ENCODE results near the gene SMC1B. TPM values are rescaled to one million over a fixed set of nuclear protein-coding genes. Genes with fewer than 3 reads are reported as not detected.
A peak's percentile ranks its signal among the peaks of the same experiment; 100 is the strongest.
"Not testable (repeated sequence)": the region's sequence is repeated elsewhere in the genome, so short reads cannot be mapped to it uniquely, and the experiment has no call there.

Gene SMC1B
- polyA plus RNA-seq, 2 of the 4 experiments (the other 2 are of a cell fraction): 0.03 TPM; not detected in 1

DNA sequence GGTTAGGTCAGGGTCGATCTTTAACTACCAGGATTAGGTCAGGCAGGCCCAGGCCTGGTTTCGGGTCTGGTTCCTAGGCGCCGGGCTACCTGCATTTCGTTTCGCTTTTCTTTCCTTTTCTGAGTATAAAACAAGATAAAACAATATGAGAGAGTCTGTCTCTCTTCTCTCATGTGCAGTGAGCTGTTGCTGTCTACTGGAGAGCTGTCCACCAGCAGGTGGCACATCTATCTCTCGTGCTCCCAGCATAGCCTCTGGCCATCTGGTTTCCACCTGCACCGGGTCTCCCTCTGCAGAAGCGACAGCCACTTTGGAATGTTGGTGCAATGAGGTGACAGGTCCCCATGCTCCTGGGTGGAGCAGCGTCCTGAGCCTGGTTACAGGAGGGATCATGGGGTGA lies 27.7 kb upstream of the SMC1B start:
- CTCF ChIA-PET: interaction anchor here (0.6 to 6.7 kb wide), 14 partner anchors 8 to 593 kb away, joined by 3 to 71 read pairs (median 4); no protein-coding TSS in a partner anchor

GRCh38 chr22:45440688-45441087 lies 27.3 kb upstream of the SMC1B start:
- FAIRE-seq; H3K4me1 ChIP-seq; POLR2A ChIA-PET; H3K9me3 ChIP-seq; DNase-seq (ENCODE audit: low read depth in 1 of 2, low spot score in 1 of 2); ATAC-seq; H3K4me3 ChIP-seq: not testable (repeated sequence)
- H3K4me2 ChIP-seq: peak overlapping the region; percentile 61
- CTCF ChIA-PET: interaction anchor here (0.6 to 6.7 kb wide), 11 partner anchors 8 to 593 kb away, joined by 3 to 71 read pairs (median 4); no protein-coding TSS in a partner anchor
- H3K27ac ChIP-seq: peak overlapping the region in 1 of 2 experiments; percentile 64; a peak in 2 of 6 replicates
- WGBS (ENCODE audit: missing lambda C conversion rate): 33% methylated on average over 13 of the region's 13 CpGs

More for the DNA sequence above, 27.7 kb upstream of the SMC1B start:
- FAIRE-seq (no peak), ATAC-seq (peak; percentile 98 to 99), DNase-seq (ENCODE audit: low read depth in 1 of 2, low spot score in 1 of 2) (peak; percentile 46 to 57)
- Histone ChIP-seq H3K27ac (peak overlapping the region in 1 of 2 experiments; percentile 64; a peak in 2 of 6 replicates), H3K4me1 (peaks cover 3% of the 10 kb centered on the region; the same call in 1 of the 3 replicates), H3K4me2 (peak overlapping the region; percentile 61), H3K9me3 (no peaks in the 10 kb centered on the region), H3K4me3 (no peak overlapping the region)
- WGBS (ENCODE audit: missing lambda C conversion rate): 2% methylated on average over 10 of the region's 10 CpGs
- TF ChIP-seq HOXB13 (CRISPR knock-in tag; IDR thresholded peaks at IDR 0.05; ENCODE audit: low read depth): no peak
- TF ChIP-seq HDAC2 (IDR thresholded peaks at IDR 0.05): no peak
- TF ChIP-seq EP300 (IDR thresholded peaks at IDR 0.05): no peak
- TF ChIP-seq CHD2 (IDR thresholded peaks at IDR 0.05; ENCODE audit: low read length, partially characterized antibody): no peak
- TF ChIP-seq, protein P1, sequence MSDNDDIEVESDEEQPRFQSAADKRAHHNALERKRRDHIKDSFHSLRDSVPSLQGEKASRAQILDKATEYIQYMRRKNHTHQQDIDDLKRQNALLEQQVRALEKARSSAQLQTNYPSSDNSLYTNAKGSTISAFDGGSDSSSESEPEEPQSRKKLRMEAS (IDR thresholded peaks at IDR 0.05): peak; percentile 53
- peak; percentile 77 for TF ChIP-seq SMC3 (IDR thresholded peaks at IDR 0.05)
- peak; percentile 62 for TF ChIP-seq CTCF (IDR thresholded peaks at IDR 0.05)
- TF ChIP-seq RAD21 (conservative IDR thresholded peaks at IDR 0.05 in 1 of 2, IDR thresholded peaks at IDR 0.05 in 1 of 2): peak; percentile 67 to 74
- POLR2A ChIA-PET: no interaction called here

DNA sequence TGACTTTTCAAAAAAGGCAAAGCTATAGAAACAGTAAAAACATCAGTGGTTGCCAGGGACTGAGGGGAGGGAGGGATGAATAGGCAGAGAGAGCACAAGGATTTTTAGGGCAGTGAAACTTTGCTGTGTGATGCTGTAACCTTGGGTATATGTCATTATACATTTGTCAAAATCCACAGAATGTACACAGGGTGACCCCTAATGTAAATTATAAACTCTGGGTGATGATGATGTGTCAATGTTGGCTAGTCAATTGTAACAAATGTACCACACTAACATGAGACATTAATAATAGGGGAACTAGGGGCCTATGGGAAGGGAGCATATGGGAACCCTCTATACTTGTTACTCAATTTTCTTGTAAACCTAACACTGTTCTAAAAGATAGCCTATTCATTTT lies 24.9 kb upstream of the SMC1B start:
- H3K4me1 ChIP-seq: peaks cover 11% of the 10 kb centered on the region
- no peak for DNase-seq (ENCODE audit: low read depth in 1 of 2, low spot score in 1 of 2)
- no peak for ATAC-seq
- H3K4me3 ChIP-seq: no peak overlapping the region
- TF ChIP-seq, protein P2, sequence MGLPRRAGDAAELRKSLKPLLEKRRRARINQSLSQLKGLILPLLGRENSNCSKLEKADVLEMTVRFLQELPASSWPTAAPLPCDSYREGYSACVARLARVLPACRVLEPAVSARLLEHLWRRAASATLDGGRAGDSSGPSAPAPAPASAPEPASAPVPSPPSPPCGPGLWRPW (IDR thresholded peaks at IDR 0.05): no peak
- TF ChIP-seq CHD4 (IDR thresholded peaks at IDR 0.05; ENCODE audit: borderline replicate concordance) (no peak), NPAS2 (CRISPR knock-in tag; IDR thresholded peaks at IDR 0.05; ENCODE audit: borderline replicate concordance) (no peak), RNF2 (IDR thresholded peaks at IDR 0.05; ENCODE audit: borderline replicate concordance, low read depth) (no peak), PBX3 (IDR thresholded peaks at IDR 0.05) (no peak), CTCF (IDR thresholded peaks at IDR 0.05) (no peak), RCOR1 (IDR thresholded peaks at IDR 0.05; ENCODE audit: low read depth, low read length) (no peak), HDAC2 (IDR thresholded peaks at IDR 0.05) (no peak), ZFP36 (IDR thresholded peaks at IDR 0.05; ENCODE audit: borderline replicate concordance, partially characterized antibody) (no peak), JUNB (IDR thresholded peaks at IDR 0.05) (no peak), PHF8 (IDR thresholded peaks at IDR 0.05; ENCODE audit: borderline replicate concordance, low read depth) (no peak), EP300 (IDR thresholded peaks at IDR 0.05) (no peak)
- FAIRE-seq: no peak
- ChIA-PET CTCF (interaction anchor here (6.7 kb wide), 1 partner anchor 114 kb away, joined by 71 read pairs; no protein-coding TSS in a partner anchor), POLR2A (no interaction called here)
- no peaks in the 10 kb centered on the region for H3K9me3 ChIP-seq
- no peak overlapping the region for H3K4me2 ChIP-seq
- H3K27ac ChIP-seq: no peak overlapping the region

DNA sequence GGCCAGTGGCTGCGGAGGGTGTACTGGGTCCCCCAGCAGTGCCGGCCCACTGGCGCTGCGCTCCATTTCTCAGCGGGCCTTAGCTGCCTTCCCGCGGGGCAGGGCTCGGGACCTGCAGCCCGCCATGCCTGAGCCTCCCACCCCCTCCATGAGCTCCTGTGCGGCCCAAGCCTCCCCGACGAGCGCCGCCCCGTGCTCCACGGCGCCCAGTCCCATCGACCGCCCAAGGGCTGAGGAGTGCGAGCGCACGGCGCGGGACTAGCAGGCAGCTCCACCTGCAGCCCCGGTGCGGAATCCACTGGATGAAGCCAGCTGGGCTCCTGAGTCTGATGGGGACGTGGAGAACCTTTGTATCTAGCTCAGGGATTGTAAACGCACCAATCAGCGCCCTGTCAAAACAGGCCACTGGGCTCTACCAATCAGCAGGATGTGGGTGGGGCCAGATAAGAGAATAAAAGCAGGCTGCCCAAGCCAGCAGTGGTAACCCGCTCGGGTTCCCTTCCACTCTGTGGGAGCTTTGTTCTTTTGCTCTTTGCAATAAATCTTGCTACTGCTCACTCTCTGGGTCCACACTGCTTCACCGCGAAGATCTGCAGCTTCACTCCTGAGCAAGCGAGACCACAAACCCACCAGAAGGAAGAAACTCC lies 23.6 kb upstream of the SMC1B start:
- H3K4me2 ChIP-seq; H3K4me3 ChIP-seq; ATAC-seq; H3K9me3 ChIP-seq; POLR2A ChIA-PET; DNase-seq (ENCODE audit: low read depth in 1 of 2, low spot score in 1 of 2); H3K27ac ChIP-seq; FAIRE-seq: not testable (repeated sequence)
- WGBS (ENCODE audit: missing lambda C conversion rate): 100% methylated on average over 5 of the region's 34 CpGs
- CTCF ChIA-PET: interaction anchor here (0.9 to 2.2 kb wide), 2 partner anchors 117 to 154 kb away, joined by 4 to 11 read pairs; no protein-coding TSS in a partner anchor
- H3K4me1 ChIP-seq: peaks cover 11% of the 10 kb centered on the region

Measured in A549 (cell line).